Transverse colon (tissue), 4 donors: Measurements from ENCODE around the gene SRD5A2.

Experiments used
- CTCF ChIP-seq, 5 experiments: fragments of 200-600 bp in 3 of 5; fragments of 450-650 bp in 2 of 5; sonication (generic) in 3 of 5; IDR thresholded peaks; 1 replicate in 2 of 5; 2 replicates in 3 of 5; pipeline ENCODE4 v1.5.1; 2016 to 2017; ENCODE audit warnings: antibody characterized with exemption in 5 of 5, inconsistent platforms in 3 of 5, mild to moderate bottlenecking in 2 of 5, moderate library complexity in 1 of 5
- EP300 ChIP-seq: sonication (generic); formaldehyde crosslinking; IDR thresholded peaks from one replicate; pipeline ENCODE4 v1.6.1; 2017; ENCODE audit warnings: antibody characterized with exemption, low read depth
- POLR2A ChIP-seq: fragments of 450-650 bp; IDR thresholded peaks from one replicate; pipeline ENCODE4 v1.6.1; 2016; ENCODE audit warnings: antibody characterized with exemption, mild to moderate bottlenecking, moderate library complexity
- POLR2AphosphoS5 ChIP-seq, 3 donors: sonication (generic); formaldehyde crosslinking; IDR thresholded peaks; one replicate each; pipeline ENCODE4 v1.6.1; 2016; ENCODE audit warnings: antibody characterized with exemption in 3 of 3

GRCh38 chr2:31526946-31527732, 53.6 kb downstream of the SRD5A2 start:
- TF ChIP-seq CTCF (IDR thresholded peaks at IDR 0.05): no peak
- no peak for TF ChIP-seq POLR2AphosphoS5 (IDR thresholded peaks at IDR 0.05)
- TF ChIP-seq EP300: no peak
- TF ChIP-seq POLR2A: no peak
